GM12878 (cell line): ENCODE data around the gene AGRN. TPM values are rescaled to one million over a fixed set of nuclear protein-coding genes. Genes with fewer than 3 reads are reported as not detected.

Source experiments
- ATAC-seq: fragments of 200-7000 bp; cut with Tn5 transposase; 3 replicates; pipeline ENCODE4 v1.9.1; 2020; ENCODE audit warnings: mild to moderate bottlenecking, moderate library complexity
- BruUV-seq: library from RNA; stranded (reverse); fragments of 400-500 nt; replicated peaks from 2 replicates; lab custom pipeline; 2021; lab: Mats Ljungman, UMichigan
- CTCF ChIA-PET: fragments of 300-600 bp; sonication (Branson Sonifier 250); formaldehyde crosslinking; extraction: SDS; loops from one replicate; lab custom pipeline; 2021; ENCODE audit warnings: inconsistent platforms; lab: Yijun Ruan, JAX
- POLR2A ChIA-PET: fragments of 350-600 bp; formaldehyde crosslinking; extraction: SDS; loops from one replicate; lab custom pipeline; 2021; ENCODE audit warnings: inconsistent platforms; lab: Charles Lee
- RAD21 ChIA-PET: fragments of 300-600 bp; sonication (Branson Sonifier 250); formaldehyde crosslinking; loops from one replicate; lab custom pipeline; 2023; ENCODE audit warnings: antibody characterized with exemption; ENCODE audit not compliant: unreplicated experiment; lab: Charles Lee
- SMC1A ChIA-PET: fragments of 300-600 bp; sonication (Branson Sonifier 250); formaldehyde crosslinking; loops from one replicate; lab custom pipeline; 2023; ENCODE audit not compliant: unreplicated experiment, uncharacterized antibody; lab: Charles Lee
- DNase-seq: peaks from one replicate; pipeline ENCODE4 v3.0.0-alpha.2; 2011; ENCODE audit warnings: low read depth, low spot score
- FAIRE-seq: peaks from 3 replicates; lab custom pipeline; 2011; peaks lifted over from hg19 to GRCh38; lab: Jason Lieb, UNC
- H2AFZ ChIP-seq: 2 replicates; pipeline ENCODE4 v1.6.0; 2011; ENCODE audit warnings: low read depth, low read length, control low read depth; ENCODE audit not compliant: control insufficient read depth
- H3K27ac ChIP-seq: 2 replicates; pipeline ENCODE4 v1.5.1; 2011; ENCODE audit warnings: control low read depth; ENCODE audit not compliant: control insufficient read depth, insufficient read depth
- H3K27me3 ChIP-seq, 2 experiments: replicated peaks in 1 of 2; 2 replicates each; pipeline versions ENCODE4 v1.6.0 to v1.6.1; 2011; ENCODE audit warnings: low read length in 1 of 2; ENCODE audit not compliant: control insufficient read depth in 2 of 2, insufficient read depth in 2 of 2
- H3K36me3 ChIP-seq, 2 experiments: 2 replicates each; pipeline ENCODE4 v1.5.1; 2011; ENCODE audit warnings: low read length in 1 of 2; ENCODE audit not compliant: control insufficient read depth in 2 of 2, insufficient read depth in 2 of 2
- H3K4me1 ChIP-seq: 2 replicates; pipeline ENCODE4 v1.6.1; 2011; ENCODE audit warnings: mild to moderate bottlenecking, low read length, moderate library complexity, mixed read lengths; ENCODE audit not compliant: control insufficient read depth, insufficient read depth
- H3K4me2 ChIP-seq: 2 replicates; pipeline ENCODE4 v1.6.0; 2011; ENCODE audit warnings: control low read depth; ENCODE audit not compliant: control insufficient read depth, insufficient read depth
- H3K4me3 ChIP-seq: fragments of 200-600 bp; sonication (generic); 2 replicates; pipeline ENCODE4 v1.5.1; 2016
- H3K79me2 ChIP-seq: 2 replicates; pipeline ENCODE4 v1.6.0; 2011; ENCODE audit warnings: low read length; ENCODE audit not compliant: control insufficient read depth, insufficient read depth
- H3K9ac ChIP-seq: 2 replicates; pipeline ENCODE4 v1.8.0; 2011; ENCODE audit warnings: low read length, control low read depth, mixed read lengths; ENCODE audit not compliant: control insufficient read depth, insufficient read depth
- H3K9me3 ChIP-seq: replicated peaks from 3 replicates; pipeline ENCODE4 v1.5.1; 2011; ENCODE audit warnings: mild to moderate bottlenecking, low read length; ENCODE audit not compliant: control insufficient read depth, insufficient read depth
- H4K20me1 ChIP-seq: 2 replicates; pipeline ENCODE4 v1.6.0; 2011; ENCODE audit not compliant: control insufficient read depth, insufficient read depth
- EED ChIP-seq: sonication (generic); IDR thresholded peaks from 2 replicates; pipeline ENCODE4 v1.6.1; 2016; ENCODE audit warnings: antibody characterized with exemption, low read depth
- GATAD2B ChIP-seq: fragments of 450-650 bp; conservative IDR thresholded peaks from 2 replicates; pipeline ENCODE4 v1.6.1; 2017; ENCODE audit warnings: low read depth, mild to moderate bottlenecking, moderate library complexity
- LARP7 ChIP-seq: fragments of 450-650 bp; IDR thresholded peaks from 2 replicates; pipeline ENCODE4 v1.6.1; 2017; ENCODE audit warnings: mild to moderate bottlenecking
- POLR2A ChIP-seq: IDR thresholded peaks from 2 replicates; pipeline ENCODE4 v1.6.1; 2011; ENCODE audit warnings: low read depth, mild to moderate bottlenecking, low read length
- TCF3 ChIP-seq: IDR thresholded peaks from 2 replicates; pipeline ENCODE4 v1.6.1; 2012; ENCODE audit warnings: low read depth, mild to moderate bottlenecking, low read length, borderline replicate concordance; ENCODE audit not compliant: insufficient read depth
- WGBS: methylation state at CpG from one replicate; pipeline ENCODE4 v1.1.6; 2016; ENCODE audit warnings: low lambda C conversion rate; ENCODE audit not compliant: insufficient replicate concordance, insufficient coverage; ENCODE audit errors: missing lambda C conversion rate; 5-methylcytosine and 5-hydroxymethylcytosine counted together
- in situ Hi-C: fragments of 300-500 bp; cut with MboI; formaldehyde crosslinking; loops from 9 replicates; pipeline ENCODE4 v1.14.3; 2018; ENCODE audit warnings: mixed read lengths
- intact Hi-C: fragments of 100-400 bp; cut with micrococcal nuclease; formaldehyde crosslinking; loops from one replicate; pipeline ENCODE4 v1.14.2; 2022; ENCODE audit not compliant: unreplicated experiment
- polyA plus RNA-seq, 11 experiments: library from polyadenylated mRNA; depleted of rRNA in 4 of 11; unstranded in 6 of 11; stranded (reverse) in 5 of 11; fragments of >200 nt; fragmentation: Nextera tagmentation in 4 of 11; fragmentation: Illumina TruSeq in 1 of 11; extraction: Ambion mirVana in 4 of 11; extraction: Trizol in 1 of 11; gene quantifications; 1 replicate in 1 of 11; 2 replicates in 10 of 11; pipeline versions ENCODE4 v1.2.1 to v1.2.3, GENCODE V29; 2011 to 2016; ENCODE audit warnings: inconsistent platforms in 2 of 11, missing spikeins in 2 of 11, low read depth in 1 of 11
- total RNA-seq, 4 experiments: library from RNA; depleted of rRNA in 3 of 4; stranded (reverse); fragments of >200 nt in 3 of 4; fragmentation: Illumina TruSeq in 1 of 4; extraction: Trizol in 1 of 4; gene quantifications; 2 replicates each; pipeline versions ENCODE4 v1.2.1 to v1.2.3, GENCODE V29; 2013 to 2021
- TF ChIP-seq, protein P1 (sequence below): IDR thresholded peaks from 2 replicates; pipeline ENCODE4 v1.6.1; 2011; ENCODE audit warnings: low read depth, mild to moderate bottlenecking, low read length, moderate library complexity, borderline replicate concordance; ENCODE audit errors: extremely low read depth
- TF ChIP-seq, protein P2 (sequence below): IDR thresholded peaks from 2 replicates; pipeline ENCODE4 v1.6.1; 2012; ENCODE audit warnings: low read length, inconsistent platforms
- TF ChIP-seq, protein P3 (sequence below): fragments of 150-350 bp; IDR thresholded peaks from 2 replicates; pipeline ENCODE4 v1.6.1; 2016; ENCODE audit warnings: low read depth, low read length
- TF ChIP-seq, protein P4 (sequence below): fragments of 450-650 bp; formaldehyde crosslinking; IDR thresholded peaks from 2 replicates; pipeline ENCODE4 v1.5.0; 2022; ENCODE audit warnings: mild to moderate bottlenecking, missing genetic modification characterization

Gene AGRN
- total and polyA plus RNA-seq, 10 of the 15 experiments (the other 5 are each of a cell fraction or from before 2014, with no cell fraction given), result 0.02 to 41.8 (median 4.1) TPM

DNA sequence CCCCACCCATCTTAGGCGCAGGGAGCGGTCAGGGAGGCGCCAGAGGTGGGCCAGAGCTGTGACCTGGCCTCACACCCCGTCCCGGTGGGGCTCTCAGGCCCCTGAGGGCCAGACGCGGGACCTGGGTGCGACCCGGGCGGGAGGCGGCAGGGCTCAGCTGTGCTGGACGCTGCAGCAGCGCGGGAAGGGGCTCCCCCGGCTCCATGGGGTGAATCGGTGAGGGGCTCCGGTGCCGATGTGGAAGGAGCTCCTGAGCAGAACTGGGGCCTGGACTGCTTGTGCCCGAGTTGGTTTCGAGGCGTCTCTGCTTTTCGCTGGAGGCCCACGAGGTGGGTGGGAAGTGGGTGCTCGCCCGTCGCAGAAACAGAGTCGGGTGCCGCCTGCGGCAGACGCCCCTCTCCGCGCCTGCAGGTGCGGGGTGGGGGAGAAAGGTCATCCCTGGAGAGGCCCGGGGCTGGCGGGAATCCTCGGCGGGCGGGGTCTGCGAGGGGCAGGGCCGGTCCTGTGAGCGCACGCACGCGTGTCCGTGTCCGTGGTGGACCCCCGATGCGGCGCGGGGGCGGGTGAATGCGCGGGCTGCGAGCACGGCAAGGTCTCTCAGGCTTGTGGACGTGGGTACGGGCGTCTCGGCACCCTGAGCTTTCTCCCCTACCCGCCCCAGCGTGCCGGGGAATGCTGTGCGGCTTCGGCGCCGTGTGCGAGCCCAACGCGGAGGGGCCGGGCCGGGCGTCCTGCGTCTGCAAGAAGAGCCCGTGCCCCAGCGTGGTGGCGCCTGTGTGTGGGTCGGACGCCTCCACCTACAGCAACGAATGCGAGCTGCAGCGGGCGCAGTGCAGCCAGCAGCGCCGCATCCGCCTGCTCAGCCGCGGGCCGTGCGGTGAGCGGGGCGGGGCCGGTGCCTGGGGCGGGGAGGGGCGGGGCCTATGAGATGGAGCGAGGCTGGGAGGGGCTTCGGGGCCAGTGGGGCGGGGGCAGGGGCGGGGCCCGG lies 20.4 kb downstream of the AGRN start:
- no peaks in the 10 kb centered on the region for H4K20me1 ChIP-seq
- no peak overlapping the region for H2AFZ ChIP-seq
- H3K27ac ChIP-seq, result no peak overlapping the region
- SMC1A ChIA-PET, result interaction anchor here (1.4 to 2.2 kb wide), 4 partner anchors 9 to 251 kb away, joined by 3 to 14 read pairs (median 4); no protein-coding TSS in a partner anchor
- peak overlapping the region; percentile 32; the same call in 1 of the 2 replicates for H3K4me3 ChIP-seq
- no peak overlapping the region; the same call in 1 of the 2 replicates for H3K9ac ChIP-seq
- no peaks in the 10 kb centered on the region for H3K9me3 ChIP-seq
- H3K4me1 ChIP-seq, result peaks cover 28% of the 10 kb centered on the region
- DNase-seq, result no peak
- RAD21 ChIA-PET, result interaction anchor here (1.0 to 3.5 kb wide), 7 partner anchors 8 to 211 kb away, joined by 3 to 26 read pairs (median 4); partner anchors contain the start of gene ISG15
- FAIRE-seq, result no peak
- H3K4me2 ChIP-seq, result peak overlapping the region; percentile 93
- peak; percentile 81 for ATAC-seq
- intact Hi-C loops (no loop called here), in situ Hi-C loops (no loop called here)
- H3K27me3 ChIP-seq, result no peaks in the 10 kb centered on the region
- 3% methylated on average over 83 of the region's 99 CpGs for WGBS
- peaks cover 0 to 9% of the 10 kb centered on the region in 2 experiments; a peak in 3 of 4 replicates for H3K36me3 ChIP-seq
- H3K79me2 ChIP-seq, result no peaks in the 10 kb centered on the region
- CTCF ChIA-PET, result interaction anchor here (0.6 to 3.3 kb wide), 10 partner anchors 9 to 252 kb away, joined by 3 to 29 read pairs (median 4); no protein-coding TSS in a partner anchor
- BruUV-seq, result no TSS peak
- POLR2A ChIA-PET, result interaction anchor here (0.6 to 2.4 kb wide), 6 partner anchors 9 to 210 kb away, joined by 3 to 9 read pairs (median 5); no protein-coding TSS in a partner anchor
- TF ChIP-seq TCF3, result no peak
- TF ChIP-seq, protein P1, sequence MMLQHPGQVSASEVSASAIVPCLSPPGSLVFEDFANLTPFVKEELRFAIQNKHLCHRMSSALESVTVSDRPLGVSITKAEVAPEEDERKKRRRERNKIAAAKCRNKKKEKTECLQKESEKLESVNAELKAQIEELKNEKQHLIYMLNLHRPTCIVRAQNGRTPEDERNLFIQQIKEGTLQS, result no peak
- TF ChIP-seq, protein P2, sequence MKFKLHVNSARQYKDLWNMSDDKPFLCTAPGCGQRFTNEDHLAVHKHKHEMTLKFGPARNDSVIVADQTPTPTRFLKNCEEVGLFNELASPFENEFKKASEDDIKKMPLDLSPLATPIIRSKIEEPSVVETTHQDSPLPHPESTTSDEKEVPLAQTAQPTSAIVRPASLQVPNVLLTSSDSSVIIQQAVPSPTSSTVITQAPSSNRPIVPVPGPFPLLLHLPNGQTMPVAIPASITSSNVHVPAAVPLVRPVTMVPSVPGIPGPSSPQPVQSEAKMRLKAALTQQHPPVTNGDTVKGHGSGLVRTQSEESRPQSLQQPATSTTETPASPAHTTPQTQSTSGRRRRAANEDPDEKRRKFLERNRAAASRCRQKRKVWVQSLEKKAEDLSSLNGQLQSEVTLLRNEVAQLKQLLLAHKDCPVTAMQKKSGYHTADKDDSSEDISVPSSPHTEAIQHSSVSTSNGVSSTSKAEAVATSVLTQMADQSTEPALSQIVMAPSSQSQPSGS, result no peak
- TF ChIP-seq GATAD2B, result peak; percentile 92
- peak; percentile 30 for TF ChIP-seq LARP7
- no peak for TF ChIP-seq EED
- peak; percentile 59 for TF ChIP-seq POLR2A
- TF ChIP-seq, protein P3, sequence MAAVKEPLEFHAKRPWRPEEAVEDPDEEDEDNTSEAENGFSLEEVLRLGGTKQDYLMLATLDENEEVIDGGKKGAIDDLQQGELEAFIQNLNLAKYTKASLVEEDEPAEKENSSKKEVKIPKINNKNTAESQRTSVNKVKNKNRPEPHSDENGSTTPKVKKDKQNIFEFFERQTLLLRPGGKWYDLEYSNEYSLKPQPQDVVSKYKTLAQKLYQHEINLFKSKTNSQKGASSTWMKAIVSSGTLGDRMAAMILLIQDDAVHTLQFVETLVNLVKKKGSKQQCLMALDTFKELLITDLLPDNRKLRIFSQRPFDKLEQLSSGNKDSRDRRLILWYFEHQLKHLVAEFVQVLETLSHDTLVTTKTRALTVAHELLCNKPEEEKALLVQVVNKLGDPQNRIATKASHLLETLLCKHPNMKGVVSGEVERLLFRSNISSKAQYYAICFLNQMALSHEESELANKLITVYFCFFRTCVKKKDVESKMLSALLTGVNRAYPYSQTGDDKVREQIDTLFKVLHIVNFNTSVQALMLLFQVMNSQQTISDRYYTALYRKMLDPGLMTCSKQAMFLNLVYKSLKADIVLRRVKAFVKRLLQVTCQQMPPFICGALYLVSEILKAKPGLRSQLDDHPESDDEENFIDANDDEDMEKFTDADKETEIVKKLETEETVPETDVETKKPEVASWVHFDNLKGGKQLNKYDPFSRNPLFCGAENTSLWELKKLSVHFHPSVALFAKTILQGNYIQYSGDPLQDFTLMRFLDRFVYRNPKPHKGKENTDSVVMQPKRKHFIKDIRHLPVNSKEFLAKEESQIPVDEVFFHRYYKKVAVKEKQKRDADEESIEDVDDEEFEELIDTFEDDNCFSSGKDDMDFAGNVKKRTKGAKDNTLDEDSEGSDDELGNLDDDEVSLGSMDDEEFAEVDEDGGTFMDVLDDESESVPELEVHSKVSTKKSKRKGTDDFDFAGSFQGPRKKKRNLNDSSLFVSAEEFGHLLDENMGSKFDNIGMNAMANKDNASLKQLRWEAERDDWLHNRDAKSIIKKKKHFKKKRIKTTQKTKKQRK, result no peak
- TF ChIP-seq, protein P4, sequence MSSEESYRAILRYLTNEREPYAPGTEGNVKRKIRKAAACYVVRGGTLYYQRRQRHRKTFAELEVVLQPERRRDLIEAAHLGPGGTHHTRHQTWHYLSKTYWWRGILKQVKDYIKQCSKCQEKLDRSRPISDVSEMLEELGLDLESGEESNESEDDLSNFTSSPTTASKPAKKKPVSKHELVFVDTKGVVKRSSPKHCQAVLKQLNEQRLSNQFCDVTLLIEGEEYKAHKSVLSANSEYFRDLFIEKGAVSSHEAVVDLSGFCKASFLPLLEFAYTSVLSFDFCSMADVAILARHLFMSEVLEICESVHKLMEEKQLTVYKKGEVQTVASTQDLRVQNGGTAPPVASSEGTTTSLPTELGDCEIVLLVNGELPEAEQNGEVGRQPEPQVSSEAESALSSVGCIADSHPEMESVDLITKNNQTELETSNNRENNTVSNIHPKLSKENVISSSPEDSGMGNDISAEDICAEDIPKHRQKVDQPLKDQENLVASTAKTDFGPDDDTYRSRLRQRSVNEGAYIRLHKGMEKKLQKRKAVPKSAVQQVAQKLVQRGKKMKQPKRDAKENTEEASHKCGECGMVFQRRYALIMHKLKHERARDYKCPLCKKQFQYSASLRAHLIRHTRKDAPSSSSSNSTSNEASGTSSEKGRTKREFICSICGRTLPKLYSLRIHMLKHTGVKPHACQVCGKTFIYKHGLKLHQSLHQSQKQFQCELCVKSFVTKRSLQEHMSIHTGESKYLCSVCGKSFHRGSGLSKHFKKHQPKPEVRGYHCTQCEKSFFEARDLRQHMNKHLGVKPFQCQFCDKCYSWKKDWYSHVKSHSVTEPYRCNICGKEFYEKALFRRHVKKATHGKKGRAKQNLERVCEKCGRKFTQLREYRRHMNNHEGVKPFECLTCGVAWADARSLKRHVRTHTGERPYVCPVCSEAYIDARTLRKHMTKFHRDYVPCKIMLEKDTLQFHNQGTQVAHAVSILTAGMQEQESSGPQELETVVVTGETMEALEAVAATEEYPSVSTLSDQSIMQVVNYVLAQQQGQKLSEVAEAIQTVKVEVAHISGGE (CRISPR knock-in tag), result no peak
